GM21825 (cell line): Measurements from ENCODE around the gene ITPR3.

Experiments
- ATAC-seq: cut with Tn5 transposase; IDR thresholded peaks from one replicate; pipeline ENCODE4 v1.9.1; 2021; ENCODE audit warnings: mild to moderate bottlenecking, moderate library complexity; ENCODE audit not compliant: unreplicated experiment

Gene ITPR3

GRCh38 chr6:33683576-33684427 is 62.7 kb downstream of the ITPR3 start:
- no peak for ATAC-seq

GRCh38 chr6:33684428-33684896 is 63.3 kb downstream of the ITPR3 start:
- no peak for ATAC-seq

- no peak for ATAC-seq
Measured at GRCh38 chr6:33684983-33685382, 63.9 kb downstream of the ITPR3 start.

- no peak for ATAC-seq
Measured at GRCh38 chr6:33685411-33686224, 64.5 kb downstream of the ITPR3 start.

- ATAC-seq = no peak
Measured at GRCh38 chr6:33686225-33686924, 65.3 kb downstream of the ITPR3 start.

- no peak for ATAC-seq
Measured at GRCh38 chr6:33686981-33687975, 66.2 kb downstream of the ITPR3 start.

GRCh38 chr6:33688006-33688405 is 66.9 kb downstream of the ITPR3 start:
- no peak for ATAC-seq

GRCh38 chr6:33688451-33689147 is 67.5 kb downstream of the ITPR3 start:
- no peak for ATAC-seq

- no peak for ATAC-seq
Measured at GRCh38 chr6:33689148-33689494, 68.0 kb downstream of the ITPR3 start.

GRCh38 chr6:33689879-33690278 is 68.8 kb downstream of the ITPR3 start:
- no peak for ATAC-seq

GRCh38 chr6:33690766-33691165 is 69.6 kb downstream of the ITPR3 start:
- no peak for ATAC-seq

GRCh38 chr6:33691456-33692077 is 70.4 kb downstream of the ITPR3 start:
- no peak for ATAC-seq

- no peak for ATAC-seq
Measured at GRCh38 chr6:33692078-33692759, 71.1 kb downstream of the ITPR3 start.

- no peak for ATAC-seq
Measured at GRCh38 chr6:33692760-33693158, 71.6 kb downstream of the ITPR3 start.

- ATAC-seq = no peak
Measured at GRCh38 chr6:33693186-33694105, 72.3 kb downstream of the ITPR3 start.

- no peak for ATAC-seq
Measured at GRCh38 chr6:33694401-33694931, 73.3 kb downstream of the ITPR3 start.

GRCh38 chr6:33694977-33695376 is 73.9 kb downstream of the ITPR3 start:
- no peak for ATAC-seq
